IMR-90 (cell line): ENCODE results near the gene NELL2. TPM values are rescaled to one million over a fixed set of nuclear protein-coding genes. Genes with fewer than 3 reads are reported as not detected.

Experiments used
- ATAC-seq: fragments of 200-7000 bp; cut with Tn5 transposase; 2 replicates; pipeline ENCODE4 v1.9.1; 2020; ENCODE audit warnings: low read depth, mild to moderate bottlenecking, moderate library complexity
- BruUV-seq: library from RNA; stranded (reverse); fragments of 400-500 nt; replicated peaks from 2 replicates; lab custom pipeline; 2021; lab: Mats Ljungman, UMichigan
- CTCF ChIA-PET: fragments of 300-600 bp; formaldehyde crosslinking; extraction: SDS; loops from one replicate; lab custom pipeline; 2021; ENCODE audit warnings: antibody characterized with exemption; lab: Yijun Ruan, JAX
- POLR2A ChIA-PET: fragments of 300-600 bp; sonication (Branson Sonifier 250); formaldehyde crosslinking; loops from one replicate; lab custom pipeline; 2022; ENCODE audit warnings: antibody characterized with exemption; ENCODE audit not compliant: unreplicated experiment; lab: Charles Lee
- DNase-seq: peaks from one replicate; pipeline ENCODE4 v3.0.0; 2013
- H2AFZ ChIP-seq: replicated peaks from 2 replicates; pipeline ENCODE3; 2013; ENCODE audit warnings: low read length, mild to moderate bottlenecking; ENCODE audit not compliant: poor library complexity
- H2AK5ac ChIP-seq: 2 replicates; pipeline ENCODE4 v1.6.1; 2013; ENCODE audit warnings: low read depth, low read length, inconsistent platforms
- H2AK9ac ChIP-seq: replicated peaks from 2 replicates; pipeline ENCODE3; 2013; ENCODE audit warnings: mild to moderate bottlenecking, low read depth, low read length, moderate library complexity; ENCODE audit not compliant: poor library complexity
- H2BK120ac ChIP-seq: 2 replicates; pipeline ENCODE4 v1.6.1; 2013; ENCODE audit warnings: low read depth, low read length, inconsistent platforms
- H2BK15ac ChIP-seq: 3 replicates; pipeline ENCODE4 v1.6.1; 2013; ENCODE audit warnings: low read depth, low read length, inconsistent platforms
- H2BK20ac ChIP-seq: 2 replicates; pipeline ENCODE4 v1.6.1; 2013; ENCODE audit warnings: low read depth, mild to moderate bottlenecking, inconsistent platforms, low read length, moderate library complexity
- H2BK5ac ChIP-seq: 2 replicates; pipeline ENCODE4 v1.6.1; 2013; ENCODE audit warnings: mild to moderate bottlenecking, low read depth, low read length, inconsistent platforms; ENCODE audit not compliant: poor library complexity, severe bottlenecking
- H3K14ac ChIP-seq: replicated peaks from 2 replicates; pipeline ENCODE4 v1.6.1; 2013; ENCODE audit warnings: low read depth, low read length, inconsistent platforms
- H3K18ac ChIP-seq: 2 replicates; pipeline ENCODE4 v1.6.1; 2013; ENCODE audit warnings: low read depth, low read length, control low read depth
- H3K23ac ChIP-seq: 2 replicates; pipeline ENCODE4 v1.6.1; 2013; ENCODE audit warnings: low read depth, low read length, inconsistent platforms
- H3K27ac ChIP-seq: 2 replicates; pipeline ENCODE4 v1.5.1; 2013; ENCODE audit warnings: mild to moderate bottlenecking, control low read depth, low read length; ENCODE audit not compliant: insufficient read depth
- H3K27me3 ChIP-seq: 2 replicates; pipeline ENCODE4 v1.6.1; 2013; ENCODE audit warnings: low read length; ENCODE audit not compliant: control insufficient read depth, insufficient read depth
- H3K36me3 ChIP-seq: 2 replicates; pipeline ENCODE4 v1.6.1; 2013; ENCODE audit warnings: low read length, mixed read lengths; ENCODE audit not compliant: control insufficient read depth, insufficient read depth
- H3K4ac ChIP-seq: 2 replicates; pipeline ENCODE4 v1.6.1; 2013; ENCODE audit warnings: low read depth, low read length, inconsistent platforms
- H3K4me1 ChIP-seq: 2 replicates; pipeline ENCODE4 v1.6.1; 2013; ENCODE audit warnings: low read length, mixed read lengths; ENCODE audit not compliant: control insufficient read depth, insufficient read depth
- H3K4me2 ChIP-seq: 2 replicates; pipeline ENCODE4 v1.6.1; 2013; ENCODE audit warnings: low read depth, mild to moderate bottlenecking, control low read depth, low read length, moderate library complexity
- H3K4me3 ChIP-seq: 2 replicates; pipeline ENCODE4 v1.5.1; 2013; ENCODE audit warnings: low read depth, mild to moderate bottlenecking, control low read depth, low read length, moderate library complexity; ENCODE audit not compliant: insufficient read depth
- H3K56ac ChIP-seq: 2 replicates; pipeline ENCODE4 v1.6.1; 2013; ENCODE audit warnings: low read length, inconsistent platforms; ENCODE audit not compliant: insufficient read depth; ENCODE audit errors: extremely low read depth
- H3K79me1 ChIP-seq, 2 experiments: 2 replicates each; pipeline ENCODE4 v1.6.1; 2013; ENCODE audit warnings: low read length in 2 of 2, inconsistent platforms in 1 of 2, low read depth in 1 of 2
- H3K9ac ChIP-seq: 2 replicates; pipeline ENCODE4 v1.6.1; 2013; ENCODE audit warnings: low read depth, low read length, control low read depth
- H3K9me1 ChIP-seq: 2 replicates; pipeline ENCODE4 v1.6.1; 2013; ENCODE audit warnings: low read length, inconsistent platforms; ENCODE audit not compliant: insufficient read depth
- H3K9me3 ChIP-seq: 2 replicates; pipeline ENCODE4 v1.6.1; 2013; ENCODE audit warnings: low read length; ENCODE audit not compliant: control insufficient read depth, insufficient read depth
- H4K20me1 ChIP-seq: 2 replicates; pipeline ENCODE4 v1.6.1; 2013; ENCODE audit warnings: low read length, inconsistent platforms; ENCODE audit not compliant: insufficient read depth
- H4K5ac ChIP-seq: 2 replicates; pipeline ENCODE4 v1.6.1; 2013; ENCODE audit warnings: mild to moderate bottlenecking, low read depth, low read length, control low read depth
- H4K8ac ChIP-seq, 2 experiments: 2 replicates each; pipeline ENCODE4 v1.6.1; 2013; ENCODE audit warnings: low read depth in 2 of 2, low read length in 2 of 2, control low read depth in 1 of 2, inconsistent platforms in 1 of 2
- H4K91ac ChIP-seq: 2 replicates; pipeline ENCODE4 v1.6.1; 2013; ENCODE audit warnings: low read depth, low read length, inconsistent platforms; ENCODE audit not compliant: insufficient read depth
- MAZ ChIP-seq: IDR thresholded peaks from 2 replicates; pipeline ENCODE4 v1.6.1; 2012; ENCODE audit warnings: low read depth, mild to moderate bottlenecking, low read length, improper control_type of control experiment, moderate library complexity, borderline replicate concordance
- RAD21 ChIP-seq: IDR thresholded peaks from 2 replicates; pipeline ENCODE4 v1.6.1; 2012; ENCODE audit warnings: low read length, improper control_type of control experiment
- SMC3 ChIP-seq: fragments of 150-350 bp; IDR thresholded peaks from 2 replicates; pipeline ENCODE4 v1.6.1; 2016; ENCODE audit warnings: low read depth, mild to moderate bottlenecking, antibody characterized with exemption, low read length, moderate library complexity
- WGBS, 2 experiments: methylation state at CpG; one replicate each; pipeline versions ENCODE4 v1.1.5 to v1.1.7; 2013; ENCODE audit warnings: missing lambda C conversion rate in 2 of 2; ENCODE audit not compliant: insufficient read length in 1 of 2; ENCODE audit errors: extremely low coverage in 2 of 2; 5-methylcytosine and 5-hydroxymethylcytosine counted together
- dilution Hi-C: fragments of 300-500 bp; cut with HindIII; formaldehyde crosslinking; loops from one replicate; pipeline ENCODE4 v1.14.3; 2018; ENCODE audit warnings: low sequenced_read_pairs; ENCODE audit not compliant: unreplicated experiment
- in situ Hi-C: fragments of 300-500 bp; cut with MboI; formaldehyde crosslinking; loops from 3 replicates; pipeline ENCODE4 v1.14.3; 2019; ENCODE audit warnings: low sequenced_read_pairs, inconsistent platforms, mixed read lengths
- intact Hi-C: fragments of 100-400 bp; cut with micrococcal nuclease; formaldehyde crosslinking; loops from 2 replicates; pipeline ENCODE4 v1.10.0; 2022
- polyA plus RNA-seq, 3 experiments: library from polyadenylated mRNA; depleted of rRNA; stranded (reverse); fragments of >200 nt; gene quantifications; 2 replicates each; pipeline ENCODE4 v1.2.3, GENCODE V29; 2012; ENCODE audit warnings: low replicate concordance in 1 of 3
- total RNA-seq: library from RNA; depleted of rRNA; stranded (reverse); fragments of >200 nt; gene quantifications from 2 replicates; pipeline ENCODE4 v1.2.3, GENCODE V29; 2012
- TF ChIP-seq, protein P1 (sequence below): fragments of 150-350 bp; IDR thresholded peaks from 2 replicates; pipeline ENCODE4 v1.6.1; 2017; ENCODE audit warnings: mild to moderate bottlenecking, antibody characterized with exemption, low read length, low read depth

The NELL2 gene
- total and polyA plus RNA-seq, 2 of the 4 experiments (the other 2 are of a cell fraction) = 0.18 to 0.26 TPM

DNA sequence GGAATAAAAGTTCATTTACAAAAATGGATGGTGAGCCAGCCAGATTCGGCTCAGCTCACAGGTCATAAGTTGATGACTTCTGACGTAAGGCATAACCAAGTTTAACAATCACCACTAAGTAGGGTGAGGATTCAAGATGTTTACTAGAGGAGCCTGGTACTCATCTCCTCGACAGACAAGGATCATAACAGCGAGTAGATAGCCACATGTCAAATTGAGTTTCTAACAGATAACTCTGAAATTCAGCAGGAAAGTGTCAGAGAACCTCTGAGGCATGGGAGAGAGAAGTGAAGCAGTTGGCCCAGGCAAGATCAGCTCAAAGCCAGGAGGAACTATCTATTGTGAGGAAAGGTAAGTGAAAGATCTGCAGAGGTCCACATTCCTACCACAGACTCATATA lies 208.7 kb downstream of the NELL2 start:
- no peak overlapping the region for H3K56ac ChIP-seq
- no CpG with 5 or more reads among the region's 4 CpGs for WGBS, 2 experiments
- H2AK5ac ChIP-seq = no peak overlapping the region
- H3K4me2 ChIP-seq = no peak overlapping the region
- H3K4ac ChIP-seq = no peak overlapping the region
- no peak overlapping the region for H2BK15ac ChIP-seq
- no peaks in the 10 kb centered on the region for H3K36me3 ChIP-seq
- H3K27ac ChIP-seq = no peak overlapping the region
- H2BK120ac ChIP-seq = no peak overlapping the region
- no peaks in the 10 kb centered on the region for H3K79me1 ChIP-seq
- ChIA-PET CTCF (no interaction called here), POLR2A (no interaction called here)
- H4K20me1 ChIP-seq = no peaks in the 10 kb centered on the region
- H3K4me1 ChIP-seq = no peaks in the 10 kb centered on the region
- H3K4me3 ChIP-seq = no peak overlapping the region
- no peaks in the 10 kb centered on the region for H3K9me1 ChIP-seq
- no peak overlapping the region for H2BK5ac ChIP-seq
- H4K5ac ChIP-seq = no peak overlapping the region
- no peak overlapping the region for H2BK20ac ChIP-seq
- H3K18ac ChIP-seq = no peak overlapping the region
- no peak overlapping the region for H4K91ac ChIP-seq
- dilution Hi-C loops (no loop called here), in situ Hi-C loops (no loop called here), intact Hi-C loops (no loop called here)
- H3K27me3 ChIP-seq = no peaks in the 10 kb centered on the region
- H3K9me3 ChIP-seq = peaks cover 12% of the 10 kb centered on the region
- no peak overlapping the region for H2AFZ ChIP-seq
- no peak for DNase-seq
- TF ChIP-seq RAD21 (no peak), SMC3 (no peak), MAZ (no peak)
- TF ChIP-seq, protein P1, sequence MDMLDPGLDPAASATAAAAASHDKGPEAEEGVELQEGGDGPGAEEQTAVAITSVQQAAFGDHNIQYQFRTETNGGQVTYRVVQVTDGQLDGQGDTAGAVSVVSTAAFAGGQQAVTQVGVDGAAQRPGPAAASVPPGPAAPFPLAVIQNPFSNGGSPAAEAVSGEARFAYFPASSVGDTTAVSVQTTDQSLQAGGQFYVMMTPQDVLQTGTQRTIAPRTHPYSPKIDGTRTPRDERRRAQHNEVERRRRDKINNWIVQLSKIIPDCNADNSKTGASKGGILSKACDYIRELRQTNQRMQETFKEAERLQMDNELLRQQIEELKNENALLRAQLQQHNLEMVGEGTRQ = no peak
- no peak for ATAC-seq
- no peak overlapping the region for H3K23ac ChIP-seq
- H4K8ac ChIP-seq = no peak overlapping the region
- H3K9ac ChIP-seq = no peak overlapping the region
- no peak overlapping the region for H3K14ac ChIP-seq
- no peak overlapping the region for H2AK9ac ChIP-seq
- BruUV-seq = no TSS peak
